ENCODE measurements around the gene C6. TPM values are rescaled to one million over a fixed set of nuclear protein-coding genes. Genes with fewer than 3 reads are reported as not detected.

The C6 gene
- total and polyA plus RNA-seq, 10 of the 15 experiments (the other 5 are each of a cell fraction or from before 2014, with no cell fraction given), result 0.31 TPM; not detected in 9

GRCh38 chr5:41240985-41241384 is 27.7 kb upstream of the C6 start:
- Histone ChIP-seq H3K9ac (ENCODE audit: control insufficient read depth, insufficient read depth, low read length) (no peak overlapping the region), H3K4me3 (no peak overlapping the region), H3K9me3 (replicated peaks; ENCODE audit: control insufficient read depth, insufficient read depth, low read length) (no peaks in the 10 kb centered on the region), H4K20me1 (ENCODE audit: control insufficient read depth, insufficient read depth) (no peaks in the 10 kb centered on the region), H3K4me1 (ENCODE audit: control insufficient read depth, insufficient read depth, low read length) (no peaks in the 10 kb centered on the region), H3K36me3 (ENCODE audit: control insufficient read depth in 2 of 2, insufficient read depth in 2 of 2, low read length in 1 of 2) (no peaks in the 10 kb centered on the region), H2AFZ (ENCODE audit: control insufficient read depth, low read depth, low read length) (no peak overlapping the region), H3K27me3 (replicated peaks in 1 of 2; ENCODE audit: control insufficient read depth in 2 of 2, insufficient read depth in 2 of 2, low read length in 1 of 2) (no peaks in the 10 kb centered on the region), H3K27ac (ENCODE audit: control insufficient read depth, insufficient read depth) (no peak overlapping the region), H3K4me2 (ENCODE audit: control insufficient read depth, insufficient read depth) (no peak overlapping the region), H3K79me2 (ENCODE audit: control insufficient read depth, insufficient read depth, low read length) (no peaks in the 10 kb centered on the region)
- ChIA-PET RAD21 (ENCODE audit: unreplicated experiment) (no interaction called here), POLR2A (no interaction called here), SMC1A (ENCODE audit: uncharacterized antibody, unreplicated experiment) (no interaction called here), CTCF (no interaction called here)
- no TSS peak for BruUV-seq (replicated peaks)
- intact Hi-C loops (cut with micrococcal nuclease; ENCODE audit: unreplicated experiment), result no loop called here
- WGBS (ENCODE audit: insufficient coverage, insufficient replicate concordance, low lambda C conversion rate, missing lambda C conversion rate), result 19% methylated on average over 3 of the region's 3 CpGs
- FAIRE-seq (no peak), DNase-seq (ENCODE audit: low read depth, low spot score) (no peak), ATAC-seq (no peak)
- no peak for TF ChIP-seq CTCF (IDR thresholded peaks at IDR 0.05 in 2 of 3, conservative IDR thresholded peaks at IDR 0.05 in 1 of 3; ENCODE audit: control insufficient read depth in 2 of 3, extremely low read depth in 1 of 3, insufficient read depth in 1 of 3, low read depth in 3 of 3, low read length in 3 of 3)
- TF ChIP-seq SKIL (IDR thresholded peaks at IDR 0.05; ENCODE audit: low read depth, poor library complexity, severe bottlenecking), result no peak
- no peak for TF ChIP-seq EED (IDR thresholded peaks at IDR 0.05; ENCODE audit: low read depth)
- TF ChIP-seq NR2F1 (conservative IDR thresholded peaks at IDR 0.05), result no peak
- TF ChIP-seq CEBPZ (IDR thresholded peaks at IDR 0.05; ENCODE audit: low read depth, low read length), result no peak
- no peak for TF ChIP-seq CEBPB (IDR thresholded peaks at IDR 0.05; ENCODE audit: borderline replicate concordance in 1 of 2, low read depth in 2 of 2, low read length in 2 of 2)
- no peak for TF ChIP-seq NRF1 (conservative IDR thresholded peaks at IDR 0.05; ENCODE audit: low read depth, low read length)
- TF ChIP-seq TCF7 (IDR thresholded peaks at IDR 0.05; ENCODE audit: borderline replicate concordance), result no peak
- no peak for TF ChIP-seq KLF5 (IDR thresholded peaks at IDR 0.05; ENCODE audit: partially characterized antibody)
- TF ChIP-seq GABPA (IDR thresholded peaks at IDR 0.05; ENCODE audit: low read depth), result no peak
- TF ChIP-seq JUND (IDR thresholded peaks at IDR 0.05; ENCODE audit: low read depth, low read length), result no peak
- no peak for TF ChIP-seq HDAC2 (IDR thresholded peaks at IDR 0.05)
- no peak for TF ChIP-seq ASH2L (IDR thresholded peaks at IDR 0.05; ENCODE audit: borderline replicate concordance, low read depth)
- TF ChIP-seq CHD1 (IDR thresholded peaks at IDR 0.05; ENCODE audit: low read depth, low read length), result no peak
- in situ Hi-C loops (cut with MboI), result no loop called here
